NK-92 (cell line): Measurements from ENCODE around the gene DAND5.
"Not testable (repeated sequence)": the region's sequence is repeated elsewhere in the genome, so short reads cannot be mapped to it uniquely, and the experiment has no call there.

ENCODE experiments used
- DNase-seq: peaks from one replicate; lab custom pipeline; 2025; ENCODE audit not compliant: unreplicated experiment; lab: John Stamatoyannopoulos, UW

The DAND5 gene

DNA sequence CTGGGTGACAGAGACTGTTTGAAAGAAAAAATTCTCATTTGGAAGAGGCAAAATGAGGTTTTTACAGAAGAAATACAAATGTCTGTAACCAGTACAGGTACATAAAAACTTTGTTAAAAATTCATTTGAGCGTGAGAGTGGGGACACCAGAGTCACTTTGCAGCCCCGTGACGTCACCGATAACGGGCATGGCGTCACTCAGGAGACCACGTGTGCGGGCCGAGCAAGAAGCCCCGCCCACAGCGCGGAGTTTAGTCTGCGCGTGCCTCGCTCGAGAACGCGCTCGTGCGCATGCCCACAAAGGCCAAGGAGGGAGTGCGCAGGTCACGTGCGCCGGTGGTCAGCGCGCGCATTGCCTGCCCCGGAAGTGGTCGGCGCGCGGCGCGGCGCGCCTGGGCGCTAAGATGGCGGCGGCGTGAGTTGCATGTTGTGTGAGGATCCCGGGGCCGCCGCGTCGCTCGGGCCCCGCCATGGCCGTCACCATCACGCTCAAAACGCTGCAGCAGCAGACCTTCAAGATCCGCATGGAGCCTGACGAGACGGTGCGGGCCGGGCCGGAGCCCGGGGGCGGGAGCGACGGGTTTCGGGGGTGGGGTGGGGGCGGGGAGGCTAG is 23.8 kb upstream of the DAND5 start, which contains the start of gene RAD23A:
Gene RAD23A (plus strand): TSS at position 384 of the 613 bp plus-strand sequence. CDS start 87 bp downstream, at position 471.
- DNase-seq, result peak; percentile 85

- DNase-seq, result no peak
These were observed 23.2 kb upstream of the DAND5 start for GRCh38 chr19:12946092-12946721.

DNA sequence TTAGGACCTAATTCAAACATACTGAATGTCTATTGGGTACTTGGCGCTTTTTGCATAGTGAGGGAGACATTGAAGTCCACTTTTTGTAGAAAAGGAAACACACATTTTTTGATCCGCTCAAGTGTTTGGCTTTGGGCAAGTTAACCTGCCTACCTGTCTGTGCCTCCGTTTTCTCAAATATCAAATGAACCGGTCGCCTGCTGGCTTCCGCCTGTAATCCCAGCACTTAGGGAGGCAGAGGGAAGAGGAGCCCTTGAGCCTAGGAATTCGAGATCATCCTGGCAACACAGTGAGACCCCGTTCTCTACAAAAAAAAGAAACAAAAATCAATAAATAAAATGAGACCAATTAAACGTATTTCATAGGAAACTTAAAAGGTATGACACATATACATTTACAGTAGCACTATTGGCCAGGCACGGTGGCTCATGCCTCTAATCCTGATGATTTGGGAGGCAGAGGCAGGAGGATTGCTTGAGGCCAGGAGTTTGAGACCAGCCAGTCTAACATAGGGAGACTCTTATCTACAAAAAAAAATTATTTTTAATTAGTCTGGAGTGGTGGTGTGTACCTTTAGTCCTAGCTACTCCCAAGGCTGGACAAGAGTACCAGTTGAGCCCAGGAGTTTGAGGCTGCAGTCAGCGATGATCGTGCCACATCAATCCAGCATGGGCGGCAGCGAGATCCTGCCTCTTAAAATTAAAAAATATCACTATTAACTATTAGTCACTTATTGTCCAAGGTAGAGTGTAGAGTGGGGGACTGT is 22.5 kb upstream of the DAND5 start:
- no peak for DNase-seq

DNA sequence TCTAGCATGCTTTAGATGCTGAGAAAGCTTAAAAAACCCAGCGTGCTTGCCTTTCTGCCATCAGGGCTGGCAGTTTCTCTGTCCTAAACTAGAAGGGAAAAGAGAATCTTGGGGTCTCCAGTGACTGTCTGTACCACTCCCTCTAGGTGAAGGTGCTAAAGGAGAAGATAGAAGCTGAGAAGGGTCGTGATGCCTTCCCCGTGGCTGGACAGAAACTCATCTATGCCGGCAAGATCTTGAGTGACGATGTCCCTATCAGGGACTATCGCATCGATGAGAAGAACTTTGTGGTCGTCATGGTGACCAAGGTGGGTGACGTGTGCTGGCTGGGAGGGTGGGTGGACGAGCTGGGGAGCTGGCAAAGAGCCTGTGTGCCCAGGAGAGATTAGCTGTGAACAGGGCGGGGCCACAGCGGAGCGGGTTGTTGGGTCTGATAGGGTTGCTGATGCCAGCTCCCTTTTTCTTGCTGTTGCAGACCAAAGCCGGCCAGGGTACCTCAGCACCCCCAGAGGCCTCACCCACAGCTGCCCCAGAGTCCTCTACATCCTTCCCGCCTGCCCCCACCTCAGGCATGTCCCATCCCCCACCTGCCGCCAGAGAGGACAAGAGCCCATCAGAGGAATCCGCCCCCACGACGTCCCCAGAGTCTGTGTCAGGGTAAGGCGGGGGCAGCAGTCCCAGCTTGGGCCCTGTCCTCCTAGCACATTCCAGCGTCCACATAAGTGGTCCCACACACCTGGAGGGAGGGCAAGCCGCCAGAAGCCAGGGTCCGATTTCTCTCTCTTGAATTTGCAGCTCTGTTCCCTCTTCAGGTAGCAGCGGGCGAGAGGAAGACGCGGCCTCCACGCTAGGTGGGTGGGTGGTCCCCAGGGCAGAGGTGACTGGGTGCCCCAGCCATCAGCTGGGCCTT is 21.4 kb upstream of the DAND5 start:
- no peak for DNase-seq

DNA sequence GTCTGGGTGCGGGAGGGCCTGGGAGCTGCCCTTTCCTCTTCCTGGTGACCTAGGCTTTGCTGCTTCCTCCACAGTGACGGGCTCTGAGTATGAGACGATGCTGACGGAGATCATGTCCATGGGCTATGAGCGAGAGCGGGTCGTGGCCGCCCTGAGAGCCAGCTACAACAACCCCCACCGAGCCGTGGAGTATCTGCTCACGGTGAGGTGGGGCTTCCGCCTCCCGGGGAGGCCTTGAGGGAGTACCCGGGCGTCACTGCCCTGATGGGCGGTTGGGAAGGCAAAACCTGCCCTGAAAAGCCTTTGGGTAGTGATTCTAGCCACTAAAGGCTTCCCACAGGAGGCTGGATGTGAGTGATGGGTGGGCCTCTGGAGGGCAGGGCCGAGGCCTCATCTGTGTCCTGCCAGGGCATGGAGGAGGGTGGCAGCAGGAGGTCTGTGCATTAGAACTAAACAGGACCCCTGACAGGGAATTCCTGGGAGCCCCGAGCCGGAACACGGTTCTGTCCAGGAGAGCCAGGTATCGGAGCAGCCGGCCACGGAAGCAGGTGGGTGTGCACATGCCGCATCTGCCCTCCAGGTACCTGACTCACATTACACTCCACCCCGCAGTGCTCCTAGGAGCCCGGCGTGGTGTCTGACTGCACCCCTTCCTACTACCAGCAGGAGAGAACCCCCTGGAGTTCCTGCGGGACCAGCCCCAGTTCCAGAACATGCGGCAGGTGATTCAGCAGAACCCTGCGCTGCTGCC is 20.6 kb upstream of the DAND5 start:
- DNase-seq, result no peak

DNA sequence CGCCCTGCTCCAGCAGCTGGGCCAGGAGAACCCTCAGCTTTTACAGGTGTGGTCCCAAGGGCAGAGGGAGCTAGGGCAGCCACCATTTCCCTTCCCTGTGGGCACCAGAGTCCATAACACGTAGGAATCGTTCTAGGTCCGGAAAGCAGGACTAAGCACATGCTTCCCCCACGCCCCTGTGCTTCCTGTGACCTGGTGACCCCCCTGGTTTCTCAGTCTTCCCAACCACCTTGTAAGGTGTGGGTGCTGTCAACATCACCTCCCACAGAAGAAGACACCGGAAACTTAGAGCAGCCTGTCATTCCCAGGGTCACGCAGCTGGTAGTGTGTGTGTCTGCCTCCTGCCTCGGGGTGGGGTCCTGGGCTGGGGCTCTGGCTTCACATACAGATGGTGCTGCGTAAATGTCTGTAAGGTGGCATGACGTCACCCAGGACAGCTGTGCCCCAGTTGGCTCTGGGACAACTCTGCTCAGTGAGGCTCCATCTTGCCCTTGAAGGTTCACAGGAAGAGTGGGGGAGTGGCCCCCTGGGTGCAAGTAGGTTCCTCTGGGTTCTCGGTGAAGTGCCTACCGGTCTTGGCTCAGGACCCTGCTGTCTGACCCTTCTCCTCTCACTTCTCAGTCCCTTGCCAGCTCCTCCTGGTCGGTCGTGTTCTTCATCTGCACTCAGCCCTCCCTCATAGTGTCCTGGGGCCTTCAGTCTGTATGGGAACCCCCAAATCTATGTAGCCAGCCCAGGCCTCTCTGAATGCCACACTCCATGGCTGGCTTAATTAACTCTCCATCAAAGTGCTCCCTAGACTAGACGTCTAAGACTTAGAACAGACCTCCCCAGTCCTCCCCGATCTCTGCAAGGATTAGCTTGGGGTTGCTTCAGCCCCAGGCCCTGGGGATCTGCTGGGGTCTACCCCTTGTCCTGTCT is 19.8 kb upstream of the DAND5 start:
- no peak for DNase-seq

DNA sequence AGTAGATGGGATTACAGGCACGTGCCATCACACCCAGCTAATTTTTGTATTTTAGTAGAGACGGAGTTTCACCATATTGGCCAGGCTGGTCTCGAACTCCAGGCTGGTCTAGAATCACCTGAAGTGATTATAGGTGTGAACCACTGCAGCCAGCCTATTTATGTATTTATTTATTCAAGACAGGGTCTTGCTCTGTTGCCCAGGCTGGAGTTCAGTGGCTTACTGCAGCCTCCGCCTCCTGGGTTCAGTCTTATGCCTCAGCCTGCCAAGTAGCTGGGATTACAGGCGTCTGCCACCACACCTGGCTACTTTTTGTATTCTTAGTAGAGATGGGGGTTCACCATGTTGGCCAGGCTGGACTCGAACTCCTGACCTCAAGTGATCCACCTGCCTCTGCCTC is 17.3 kb upstream of the DAND5 start:
- DNase-seq, result not testable (repeated sequence)

DNA sequence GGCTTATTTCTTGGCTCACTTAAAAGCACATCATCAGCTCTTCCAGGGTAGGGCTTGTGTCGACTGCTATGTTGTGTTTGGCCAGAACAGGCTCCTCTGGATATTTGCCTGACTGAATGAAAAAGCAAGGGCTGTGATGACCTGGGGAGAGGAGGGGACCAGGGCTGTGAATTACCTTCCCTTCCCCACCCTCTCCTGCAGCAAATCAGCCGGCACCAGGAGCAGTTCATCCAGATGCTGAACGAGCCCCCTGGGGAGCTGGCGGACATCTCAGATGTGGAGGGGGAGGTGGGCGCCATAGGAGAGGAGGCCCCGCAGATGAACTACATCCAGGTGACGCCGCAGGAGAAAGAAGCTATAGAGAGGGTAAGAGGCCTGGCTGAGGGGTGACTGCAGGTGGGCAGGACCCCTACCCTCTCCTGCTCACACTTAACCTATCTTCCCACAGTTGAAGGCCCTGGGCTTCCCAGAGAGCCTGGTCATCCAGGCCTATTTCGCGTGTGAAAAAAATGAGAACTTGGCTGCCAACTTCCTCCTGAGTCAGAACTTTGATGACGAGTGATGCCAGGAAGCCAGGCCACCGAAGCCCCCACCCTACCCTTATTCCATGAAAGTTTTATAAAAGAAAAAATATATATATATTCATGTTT is 16.8 kb upstream of the DAND5 start:
- no peak for DNase-seq

DNA sequence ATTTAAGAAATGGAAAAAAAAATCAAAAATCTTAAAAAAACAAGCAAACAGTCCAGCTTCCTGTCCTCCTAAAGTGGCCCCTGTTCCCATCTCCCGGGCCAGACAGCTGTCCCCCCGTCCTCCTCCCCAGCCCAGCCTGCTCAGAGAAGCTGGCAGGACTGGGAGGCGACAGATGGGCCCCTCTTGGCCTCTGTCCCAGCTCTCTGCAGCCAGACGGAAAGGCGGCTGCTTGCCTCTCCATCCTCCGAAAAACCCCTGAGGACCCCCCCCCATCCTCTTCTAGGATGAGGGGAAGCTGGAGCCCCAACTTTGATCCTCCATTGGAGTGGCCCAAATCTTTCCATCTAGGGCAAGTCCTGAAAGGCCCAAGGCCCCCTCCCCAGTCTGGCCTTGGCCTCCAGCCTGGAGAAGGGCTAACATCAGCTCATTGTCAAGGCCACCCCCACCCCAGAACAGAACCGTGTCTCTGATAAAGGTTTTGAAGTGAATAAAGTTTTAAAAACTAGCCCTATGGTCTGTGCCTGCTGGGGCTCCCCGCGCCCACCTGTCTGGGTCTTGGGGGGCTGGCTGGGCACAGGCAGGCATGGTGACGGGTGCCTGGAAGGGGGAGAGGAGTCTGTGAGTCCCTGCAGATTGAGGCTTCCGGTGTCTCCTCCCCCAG is 16.1 kb upstream of the DAND5 start:
- no peak for DNase-seq

GRCh38 chr19:12953799-12954611 is 15.4 kb upstream of the DAND5 start:
- DNase-seq, result no peak

- DNase-seq, result no peak
These were observed 14.8 kb upstream of the DAND5 start for GRCh38 chr19:12954612-12954962.

- not testable (repeated sequence) for DNase-seq
These were observed 13.8 kb upstream of the DAND5 start for GRCh38 chr19:12955575-12955974.

- no peak for DNase-seq
These were observed 13.4 kb upstream of the DAND5 start for GRCh38 chr19:12955996-12956395.

- DNase-seq, result no peak
These were observed 12.7 kb upstream of the DAND5 start, which contains the start of gene GADD45GIP1 for GRCh38 chr19:12956446-12957388. GADD45GIP1 (minus strand) TSS chr19:12957223; CDS start chr19:12957212, 11 bp downstream.

GRCh38 chr19:12957389-12957952 is 11.9 kb upstream of the DAND5 start:
- DNase-seq, result not testable (repeated sequence)

DNA sequence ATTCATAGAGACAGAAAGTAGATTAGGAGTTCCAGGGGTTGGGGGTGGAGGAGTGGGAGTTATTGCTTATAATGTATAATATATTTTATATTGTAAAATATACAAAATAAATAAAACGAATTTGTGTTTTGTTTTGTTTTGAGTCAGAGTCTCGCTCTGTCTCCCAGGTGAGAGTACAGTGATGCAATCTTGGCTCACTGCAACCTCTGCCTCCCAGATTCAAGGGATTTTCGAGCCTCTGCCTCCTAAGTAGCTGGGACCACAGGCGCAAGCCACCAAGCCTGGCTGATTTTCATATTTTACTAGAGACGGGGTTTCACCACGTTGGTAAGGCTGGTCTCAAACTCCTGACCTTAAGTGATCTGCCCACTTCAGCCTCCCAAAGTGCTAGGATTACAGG is 9.9 kb upstream of the DAND5 start:
- no peak for DNase-seq
